ENCODE data around the gene TBXAS1.
A peak's percentile ranks its signal among the peaks of the same experiment; 100 is the strongest.

The TBXAS1 gene

GRCh38 chr7:139791316-139791715 is 37.7 kb upstream of the TBXAS1 start:
- Histone ChIP-seq H2BK15ac (ENCODE audit: low read depth, poor library complexity, severe bottlenecking) (no peak overlapping the region), H3K36me3 (ENCODE audit: control insufficient read depth in 1 of 2, insufficient read depth in 2 of 2, low read depth in 1 of 2, low read length in 2 of 2) (peaks cover 0 to 7% of the 10 kb centered on the region in 2 experiments), H3K79me1 (replicated peaks; ENCODE audit: low read length, poor library complexity, severe bottlenecking) (peaks cover 2% of the 10 kb centered on the region), H4K8ac (ENCODE audit: low read length) (no peak overlapping the region), H3K4ac (ENCODE audit: low read depth in 1 of 2, low read length in 2 of 2) (no peak overlapping the region), H3K23ac (ENCODE audit: low read length in 2 of 2) (no peak overlapping the region), H2BK12ac (ENCODE audit: low read length in 2 of 2) (no peak overlapping the region), H2BK5ac (ENCODE audit: low read depth, low read length, poor library complexity, severe bottlenecking) (no peak overlapping the region), H3K27me3 (ENCODE audit: control insufficient read depth in 1 of 2, insufficient read depth in 1 of 2, low read length in 2 of 2) (no peaks in the 10 kb centered on the region), H2AFZ (ENCODE audit: low read depth, low read length) (no peak overlapping the region), H3K14ac (ENCODE audit: low read length in 2 of 2) (no peak overlapping the region), H3K4me1 (ENCODE audit: control insufficient read depth, insufficient read depth, low read depth, low read length) (no peaks in the 10 kb centered on the region), H3K9ac (ENCODE audit: low read length) (no peak overlapping the region), H2AK5ac (ENCODE audit: low read length, severe bottlenecking) (no peak overlapping the region), H3K4me2 (ENCODE audit: low read length, poor library complexity, severe bottlenecking) (no peak overlapping the region), H3K18ac (ENCODE audit: low read depth in 1 of 2, low read length in 2 of 2) (no peak overlapping the region), H3K9me3 (ENCODE audit: control insufficient read depth, low read length) (no peaks in the 10 kb centered on the region), H2BK120ac (ENCODE audit: low read depth, low read length) (no peak overlapping the region), H3K27ac (ENCODE audit: low read length, poor library complexity, severe bottlenecking) (no peak overlapping the region), H4K91ac (ENCODE audit: low read length) (no peak overlapping the region), H3K4me3 (ENCODE audit: insufficient read depth in 1 of 2, low read depth in 1 of 2, low read length in 2 of 2) (no peak overlapping the region)
- DNase-seq = no peak
- WGBS = 99% methylated on average over 6 of the region's 7 CpGs

GRCh38 chr7:139797607-139798006 is 31.5 kb upstream of the TBXAS1 start:
- Histone ChIP-seq H3K4me3 (ENCODE audit: insufficient read depth in 1 of 2, low read depth in 1 of 2, low read length in 2 of 2) (no peak overlapping the region), H3K36me3 (ENCODE audit: control insufficient read depth in 1 of 2, insufficient read depth in 2 of 2, low read depth in 1 of 2, low read length in 2 of 2) (peaks cover 0 to 3% of the 10 kb centered on the region in 2 experiments), H3K18ac (ENCODE audit: low read depth in 1 of 2, low read length in 2 of 2) (no peak overlapping the region), H3K14ac (ENCODE audit: low read length in 2 of 2) (no peak overlapping the region), H4K91ac (ENCODE audit: low read length) (no peak overlapping the region), H2AK5ac (ENCODE audit: low read length, severe bottlenecking) (no peak overlapping the region), H3K9me3 (ENCODE audit: control insufficient read depth, low read length) (no peaks in the 10 kb centered on the region), H2BK12ac (ENCODE audit: low read length in 2 of 2) (no peak overlapping the region), H3K79me1 (replicated peaks; ENCODE audit: low read length, poor library complexity, severe bottlenecking) (no peaks in the 10 kb centered on the region), H2BK5ac (ENCODE audit: low read depth, low read length, poor library complexity, severe bottlenecking) (no peak overlapping the region), H2AFZ (ENCODE audit: low read depth, low read length) (no peak overlapping the region), H2BK15ac (ENCODE audit: low read depth, poor library complexity, severe bottlenecking) (no peak overlapping the region), H4K8ac (ENCODE audit: low read length) (no peak overlapping the region), H3K4ac (ENCODE audit: low read depth in 1 of 2, low read length in 2 of 2) (no peak overlapping the region), H3K4me2 (ENCODE audit: low read length, poor library complexity, severe bottlenecking) (no peak overlapping the region), H3K27ac (ENCODE audit: low read length, poor library complexity, severe bottlenecking) (no peak overlapping the region), H2BK120ac (ENCODE audit: low read depth, low read length) (no peak overlapping the region), H3K23ac (ENCODE audit: low read length in 2 of 2) (no peak overlapping the region), H3K4me1 (ENCODE audit: control insufficient read depth, insufficient read depth, low read depth, low read length) (no peaks in the 10 kb centered on the region), H3K27me3 (ENCODE audit: control insufficient read depth in 1 of 2, insufficient read depth in 1 of 2, low read length in 2 of 2) (peaks cover 0 to 4% of the 10 kb centered on the region in 2 experiments), H3K9ac (ENCODE audit: low read length) (no peak overlapping the region)
- DNase-seq = no peak
- 100% methylated on average over 1 of the region's 2 CpGs for WGBS

GRCh38 chr7:139798221-139798620 is 30.8 kb upstream of the TBXAS1 start:
- Histone ChIP-seq H3K36me3 (ENCODE audit: control insufficient read depth in 1 of 2, insufficient read depth in 2 of 2, low read depth in 1 of 2, low read length in 2 of 2) (peaks cover 0 to 4% of the 10 kb centered on the region in 2 experiments), H4K8ac (ENCODE audit: low read length) (no peak overlapping the region), H4K91ac (ENCODE audit: low read length) (no peak overlapping the region), H3K14ac (ENCODE audit: low read length in 2 of 2) (no peak overlapping the region), H3K18ac (ENCODE audit: low read depth in 1 of 2, low read length in 2 of 2) (no peak overlapping the region), H3K4me3 (ENCODE audit: insufficient read depth in 1 of 2, low read depth in 1 of 2, low read length in 2 of 2) (peak overlapping the region in 1 of 2 experiments; percentile 56), H2BK120ac (ENCODE audit: low read depth, low read length) (no peak overlapping the region), H3K27me3 (ENCODE audit: control insufficient read depth in 1 of 2, insufficient read depth in 1 of 2, low read length in 2 of 2) (peaks cover 0 to 4% of the 10 kb centered on the region in 2 experiments), H3K9ac (ENCODE audit: low read length) (peak overlapping the region; percentile 43), H3K23ac (ENCODE audit: low read length in 2 of 2) (no peak overlapping the region), H2BK15ac (ENCODE audit: low read depth, poor library complexity, severe bottlenecking) (no peak overlapping the region), H2AK5ac (ENCODE audit: low read length, severe bottlenecking) (no peak overlapping the region), H2BK12ac (ENCODE audit: low read length in 2 of 2) (no peak overlapping the region), H3K4me1 (ENCODE audit: control insufficient read depth, insufficient read depth, low read depth, low read length) (no peaks in the 10 kb centered on the region), H3K4ac (ENCODE audit: low read depth in 1 of 2, low read length in 2 of 2) (no peak overlapping the region), H3K79me1 (replicated peaks; ENCODE audit: low read length, poor library complexity, severe bottlenecking) (no peaks in the 10 kb centered on the region), H3K4me2 (ENCODE audit: low read length, poor library complexity, severe bottlenecking) (no peak overlapping the region), H3K27ac (ENCODE audit: low read length, poor library complexity, severe bottlenecking) (no peak overlapping the region), H2AFZ (ENCODE audit: low read depth, low read length) (no peak overlapping the region), H2BK5ac (ENCODE audit: low read depth, low read length, poor library complexity, severe bottlenecking) (no peak overlapping the region), H3K9me3 (ENCODE audit: control insufficient read depth, low read length) (no peaks in the 10 kb centered on the region)
- 87% methylated on average over 10 of the region's 10 CpGs for WGBS
- DNase-seq = no peak

- Histone ChIP-seq H2BK12ac (ENCODE audit: low read length in 2 of 2) (no peak overlapping the region), H3K27ac (ENCODE audit: low read length, poor library complexity, severe bottlenecking) (no peak overlapping the region), H3K23ac (ENCODE audit: low read length in 2 of 2) (no peak overlapping the region), H3K18ac (ENCODE audit: low read depth in 1 of 2, low read length in 2 of 2) (no peak overlapping the region), H3K14ac (ENCODE audit: low read length in 2 of 2) (no peak overlapping the region), H3K4me2 (ENCODE audit: low read length, poor library complexity, severe bottlenecking) (no peak overlapping the region), H2BK120ac (ENCODE audit: low read depth, low read length) (no peak overlapping the region), H4K8ac (ENCODE audit: low read length) (no peak overlapping the region), H2BK5ac (ENCODE audit: low read depth, low read length, poor library complexity, severe bottlenecking) (no peak overlapping the region), H3K4ac (ENCODE audit: low read depth in 1 of 2, low read length in 2 of 2) (no peak overlapping the region), H3K36me3 (ENCODE audit: control insufficient read depth in 1 of 2, insufficient read depth in 2 of 2, low read depth in 1 of 2, low read length in 2 of 2) (peaks cover 0 to 7% of the 10 kb centered on the region in 2 experiments), H4K91ac (ENCODE audit: low read length) (no peak overlapping the region), H2BK15ac (ENCODE audit: low read depth, poor library complexity, severe bottlenecking) (no peak overlapping the region), H3K9me3 (ENCODE audit: control insufficient read depth, low read length) (no peaks in the 10 kb centered on the region), H3K27me3 (ENCODE audit: control insufficient read depth in 1 of 2, insufficient read depth in 1 of 2, low read length in 2 of 2) (peaks cover 0 to 4% of the 10 kb centered on the region in 2 experiments), H3K9ac (ENCODE audit: low read length) (no peak overlapping the region), H2AK5ac (ENCODE audit: low read length, severe bottlenecking) (no peak overlapping the region), H3K4me3 (ENCODE audit: insufficient read depth in 1 of 2, low read depth in 1 of 2, low read length in 2 of 2) (no peak overlapping the region), H3K4me1 (ENCODE audit: control insufficient read depth, insufficient read depth, low read depth, low read length) (no peaks in the 10 kb centered on the region), H3K79me1 (replicated peaks; ENCODE audit: low read length, poor library complexity, severe bottlenecking) (no peaks in the 10 kb centered on the region), H2AFZ (ENCODE audit: low read depth, low read length) (no peak overlapping the region)
- 97% methylated on average over 4 of the region's 4 CpGs for WGBS
- DNase-seq = no peak
Observed at GRCh38 chr7:139798892-139799291, 30.2 kb upstream of the TBXAS1 start.

Measured in mesenchymal stem cell (in vitro differentiated cells and primary cell).